ENCODE data around the gene USP13. TPM values are rescaled to one million over a fixed set of nuclear protein-coding genes. Genes with fewer than 3 reads are reported as not detected.

USP13 gene
- total and polyA plus RNA-seq, 2 of the 4 experiments (the other 2 are of a cell fraction): 9.2 to 18.1 TPM

- DNase-seq (no peak), ATAC-seq (ENCODE audit: low read depth) (no peak)
- intact Hi-C loops (cut with micrococcal nuclease): no loop called here
- peaks cover 7% of the 10 kb centered on the region; the same call in 1 of the 2 replicates for H3K4me1 ChIP-seq (ENCODE audit: control insufficient read depth, insufficient read depth, low read length)
- H4K5ac ChIP-seq (ENCODE audit: low read depth, low read length): no peak overlapping the region
- ChIA-PET POLR2A (ENCODE audit: unreplicated experiment) (no interaction called here), CTCF (no interaction called here)
- in situ Hi-C loops (cut with MboI; ENCODE audit: low sequenced_read_pairs): no loop called here
- BruUV-seq (replicated peaks): no TSS peak
- dilution Hi-C loops (cut with HindIII; ENCODE audit: low sequenced_read_pairs, unreplicated experiment): no loop called here
- H2AK9ac ChIP-seq (replicated peaks; ENCODE audit: low read depth, low read length, poor library complexity): no peak overlapping the region
- H2AK5ac ChIP-seq (ENCODE audit: low read depth, low read length): no peak overlapping the region
- peaks cover 16% of the 10 kb centered on the region for H3K9me1 ChIP-seq (ENCODE audit: insufficient read depth, low read length)
- no peak overlapping the region for H2BK15ac ChIP-seq (ENCODE audit: low read depth, low read length)
- H3K18ac ChIP-seq (ENCODE audit: low read depth, low read length): no peak overlapping the region
- H4K91ac ChIP-seq (ENCODE audit: insufficient read depth, low read depth, low read length): no peak overlapping the region
- H3K27me3 ChIP-seq (ENCODE audit: control insufficient read depth, insufficient read depth, low read length): no peaks in the 10 kb centered on the region
- no peak overlapping the region for H3K4me3 ChIP-seq (ENCODE audit: insufficient read depth, low read depth, low read length)
- H2BK5ac ChIP-seq (ENCODE audit: low read depth, low read length, poor library complexity, severe bottlenecking): no peak overlapping the region
- H3K4ac ChIP-seq (ENCODE audit: low read depth, low read length): no peak overlapping the region
- WGBS, 2 experiments (ENCODE audit: extremely low coverage in 2 of 2, insufficient read length in 1 of 2): 100% methylated on average over 1 of the region's 1 CpG; no CpG with 5 or more reads in 1 of the 2 experiments
- no peak overlapping the region for H3K27ac ChIP-seq (ENCODE audit: insufficient read depth, low read length)
- no peak overlapping the region for H2BK120ac ChIP-seq (ENCODE audit: low read depth, low read length)
- H4K20me1 ChIP-seq (ENCODE audit: insufficient read depth, low read length): peaks cover 19% of the 10 kb centered on the region
- no peak overlapping the region for H3K9ac ChIP-seq (ENCODE audit: low read depth, low read length)
- H4K8ac ChIP-seq (ENCODE audit: low read depth in 2 of 2, low read length in 2 of 2): no peak overlapping the region
- H3K9me3 ChIP-seq (ENCODE audit: control insufficient read depth, insufficient read depth, low read length): no peaks in the 10 kb centered on the region
- peaks cover 47 to 84% of the 10 kb centered on the region in 2 experiments for H3K79me1 ChIP-seq (ENCODE audit: low read depth in 1 of 2, low read length in 2 of 2)
- H3K14ac ChIP-seq (replicated peaks; ENCODE audit: low read depth, low read length): no peak overlapping the region
- TF ChIP-seq MAFK (IDR thresholded peaks at IDR 0.05; ENCODE audit: low read depth, low read length): no peak
- no peak for TF ChIP-seq MAZ (IDR thresholded peaks at IDR 0.05; ENCODE audit: borderline replicate concordance, low read depth, low read length)
- no peak overlapping the region for H2BK20ac ChIP-seq (ENCODE audit: low read depth, low read length)
- no peak overlapping the region for H3K4me2 ChIP-seq (ENCODE audit: low read depth, low read length)
- no peak overlapping the region for H3K56ac ChIP-seq (ENCODE audit: extremely low read depth, insufficient read depth, low read length)
- no peaks in the 10 kb centered on the region for H3K36me3 ChIP-seq (ENCODE audit: control insufficient read depth, insufficient read depth, low read length)
- H2AFZ ChIP-seq (replicated peaks; ENCODE audit: low read length, poor library complexity): no peak overlapping the region
- no peak overlapping the region for H3K23ac ChIP-seq (ENCODE audit: low read depth, low read length)
Observed at GRCh38 chr3:179663093-179663492, 10.3 kb downstream of the USP13 start.
